Tibial nerve (tissue), 3 donors: ENCODE data around the gene PCDHGA4.
"Not testable (repeated sequence)": the region's sequence is repeated elsewhere in the genome, so short reads cannot be mapped to it uniquely, and the experiment has no call there.

Source experiments
- CTCF ChIP-seq, 5 experiments: fragments of 200-600 bp in 3 of 5; fragments of 450-650 bp in 2 of 5; sonication (generic) in 3 of 5; IDR thresholded peaks; one replicate each; pipeline ENCODE4 v1.5.1; 2016 to 2019; ENCODE audit warnings: antibody characterized with exemption in 5 of 5, mild to moderate bottlenecking in 3 of 5, moderate library complexity in 2 of 5
- POLR2A ChIP-seq, 2 donors: fragments of 450-650 bp; IDR thresholded peaks; one replicate each; pipeline ENCODE4 v1.6.1; 2017; ENCODE audit warnings: antibody characterized with exemption in 2 of 2, mild to moderate bottlenecking in 2 of 2, moderate library complexity in 2 of 2

GRCh38 chr5:141332571-141332970, 22.2 kb upstream of the PCDHGA4 start:
- TF ChIP-seq POLR2A, CTCF (IDR thresholded peaks at IDR 0.05): not testable (repeated sequence)
